ENCODE results near the gene OR10A7.
"Not testable (repeated sequence)": the region's sequence is repeated elsewhere in the genome, so short reads cannot be mapped to it uniquely, and the experiment has no call there.

OR10A7 gene, protein sequence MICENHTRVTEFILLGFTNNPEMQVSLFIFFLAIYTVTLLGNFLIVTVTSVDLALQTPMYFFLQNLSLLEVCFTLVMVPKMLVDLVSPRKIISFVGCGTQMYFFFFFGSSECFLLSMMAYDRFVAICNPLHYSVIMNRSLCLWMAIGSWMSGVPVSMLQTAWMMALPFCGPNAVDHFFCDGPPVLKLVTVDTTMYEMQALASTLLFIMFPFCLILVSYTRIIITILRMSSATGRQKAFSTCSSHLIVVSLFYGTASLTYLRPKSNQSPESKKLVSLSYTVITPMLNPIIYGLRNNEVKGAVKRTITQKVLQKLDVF

GRCh38 chr12:55220725-55221124 lies at the start of gene OR10A7:
Gene OR10A7 (plus strand): TSS chr12:55221025. CDS start chr12:55221025, 0 bp downstream.
- ATAC-seq (ENCODE audit: low read depth) = no peak
- H3K27ac Mint-ChIP-seq = no peak within 1 kb of the TSS
- no peak within 1 kb of the TSS for H3K4me3 Mint-ChIP-seq
- H3K36me3 Mint-ChIP-seq = no peaks in the 10 kb centered on the region
- H3K27me3 Mint-ChIP-seq = peaks cover 6% of the 10 kb centered on the region
- H3K4me1 Mint-ChIP-seq = no peaks in the 10 kb centered on the region
- DNase-seq (ENCODE audit: low spot score in 2 of 2) = no peak
- peaks cover 2% of the 10 kb centered on the region for H3K9me3 Mint-ChIP-seq

DNA sequence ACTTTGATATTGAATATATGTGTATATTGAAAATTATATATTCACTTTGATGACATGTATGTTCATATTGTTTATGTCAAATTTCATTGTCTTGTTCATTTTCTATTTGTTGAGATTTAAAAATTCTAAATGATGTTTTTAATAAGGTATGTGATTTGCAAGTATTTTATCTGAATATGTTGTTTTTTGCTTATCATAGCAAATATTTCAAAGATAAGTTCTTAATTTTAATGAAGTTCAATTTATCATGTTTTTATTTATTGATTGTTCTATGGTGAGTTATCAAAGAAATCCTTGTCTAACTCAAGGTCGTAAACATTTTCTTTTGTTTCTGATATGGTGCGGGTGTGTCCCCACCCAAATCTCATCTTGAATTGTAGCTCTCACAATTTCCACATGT lies 49.4 kb upstream of the OR10A7 start:
- no peaks in the 10 kb centered on the region for H3K4me1 Mint-ChIP-seq
- no peak overlapping the region for H3K27ac Mint-ChIP-seq
- ATAC-seq (ENCODE audit: low read depth) (no peak), DNase-seq (ENCODE audit: low spot score in 2 of 2) (no peak)
- H3K4me3 Mint-ChIP-seq = no peak overlapping the region
- H3K27me3 Mint-ChIP-seq = peaks cover 9% of the 10 kb centered on the region
- peaks cover 2% of the 10 kb centered on the region for H3K36me3 Mint-ChIP-seq
- H3K9me3 Mint-ChIP-seq = peaks cover 4% of the 10 kb centered on the region

DNA sequence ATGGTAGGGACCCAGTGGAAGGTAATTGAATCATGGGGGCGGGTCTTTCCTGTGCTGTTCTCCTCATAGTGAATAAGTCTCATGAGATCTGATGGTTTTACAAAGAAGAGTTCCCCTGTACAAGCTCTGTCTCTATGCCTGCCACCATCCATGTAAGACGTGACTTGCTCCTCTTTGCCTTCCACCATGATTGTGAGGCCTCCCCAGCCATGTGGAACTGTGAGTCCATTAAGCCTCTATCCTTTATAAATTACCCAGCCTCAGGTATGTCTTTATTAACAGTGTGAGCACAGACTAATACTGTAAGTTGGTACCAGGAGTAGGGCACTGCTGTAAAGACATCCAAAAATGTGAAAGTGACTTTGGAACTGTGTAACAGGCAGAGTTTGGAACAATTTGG lies 49.0 kb upstream of the OR10A7 start:
- not testable (repeated sequence) for H3K27me3 Mint-ChIP-seq; H3K27ac Mint-ChIP-seq; H3K9me3 Mint-ChIP-seq; H3K36me3 Mint-ChIP-seq; H3K4me1 Mint-ChIP-seq; H3K4me3 Mint-ChIP-seq; DNase-seq (ENCODE audit: low spot score in 2 of 2); ATAC-seq (ENCODE audit: low read depth)

GRCh38 chr12:55172686-55173085 lies 48.1 kb upstream of the OR10A7 start:
- H3K4me3 Mint-ChIP-seq = no peak overlapping the region
- no peak for ATAC-seq (ENCODE audit: low read depth)

GRCh38 chr12:55173456-55173855 lies 47.4 kb upstream of the OR10A7 start:
- Mint-ChIP-seq H3K9me3 (peaks cover 10% of the 10 kb centered on the region), H3K27me3 (peaks cover 10% of the 10 kb centered on the region), H3K27ac (no peak overlapping the region), H3K36me3 (peaks cover 2% of the 10 kb centered on the region), H3K4me3 (no peak overlapping the region), H3K4me1 (no peaks in the 10 kb centered on the region)
- DNase-seq (ENCODE audit: low spot score in 2 of 2) = no peak
- no peak for ATAC-seq (ENCODE audit: low read depth)

More at GRCh38 chr12:55172686-55173085, 48.1 kb upstream of the OR10A7 start:
- Mint-ChIP-seq H3K9me3 (peaks cover 4% of the 10 kb centered on the region), H3K4me1 (no peaks in the 10 kb centered on the region), H3K27me3 (peaks cover 8% of the 10 kb centered on the region), H3K36me3 (peaks cover 2% of the 10 kb centered on the region), H3K27ac (no peak overlapping the region)
- DNase-seq (ENCODE audit: low spot score in 2 of 2) = no peak

DNA sequence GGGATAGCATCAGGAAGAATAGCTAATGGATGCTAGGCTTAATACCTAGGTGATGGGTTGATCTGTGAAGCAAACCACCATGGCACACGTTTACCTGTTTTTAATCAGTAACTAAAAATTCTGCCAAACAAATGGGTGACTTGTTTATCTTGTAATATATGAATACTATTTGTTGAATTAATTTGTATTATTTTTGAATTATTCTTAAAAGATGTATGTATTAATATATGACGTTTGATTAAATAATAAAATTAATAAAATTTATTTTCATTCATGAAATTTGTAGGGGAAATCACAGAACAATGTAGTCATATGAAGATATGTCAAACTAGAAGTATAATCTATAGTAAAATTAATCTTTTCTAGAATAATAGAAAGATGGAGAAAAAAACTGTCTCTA lies 32.3 kb upstream of the OR10A7 start:
- ATAC-seq (ENCODE audit: low read depth) (no peak), DNase-seq (ENCODE audit: low spot score in 2 of 2) (no peak)
- Mint-ChIP-seq H3K9me3 (no peaks in the 10 kb centered on the region), H3K36me3 (no peaks in the 10 kb centered on the region), H3K27me3 (peaks cover 4% of the 10 kb centered on the region), H3K4me3 (no peak overlapping the region), H3K4me1 (no peaks in the 10 kb centered on the region), H3K27ac (no peak overlapping the region)

DNA sequence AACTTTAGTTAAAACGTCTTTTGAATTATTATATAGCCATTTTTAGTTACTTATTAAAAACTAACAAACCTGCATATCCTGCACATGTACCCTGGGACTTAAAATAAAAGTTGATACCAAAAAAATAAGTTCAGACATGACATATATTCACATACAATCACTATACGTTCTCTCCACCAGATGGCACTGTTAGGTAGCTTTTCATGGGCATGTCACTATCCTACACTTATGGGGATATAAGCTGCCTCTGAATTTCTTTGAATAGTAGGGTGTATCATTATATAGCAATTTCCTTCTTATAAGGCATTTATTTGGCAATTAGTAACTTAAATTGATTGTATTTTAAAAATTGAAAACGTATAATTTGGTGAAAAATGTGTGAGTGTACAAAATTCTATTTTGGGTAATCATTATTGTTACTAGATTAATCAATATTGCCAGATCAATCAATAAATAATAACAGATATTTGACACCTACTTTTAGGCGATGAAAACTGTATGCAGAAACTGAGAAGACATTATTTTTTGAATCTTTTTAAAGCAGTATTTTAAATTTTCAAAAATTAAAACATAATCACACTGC lies 31.8 kb upstream of the OR10A7 start:
- no peak overlapping the region for H3K27ac Mint-ChIP-seq
- H3K4me3 Mint-ChIP-seq = no peak overlapping the region
- peak; percentile 39 to 66 for DNase-seq (ENCODE audit: low spot score in 2 of 2)
- no peaks in the 10 kb centered on the region for H3K9me3 Mint-ChIP-seq
- H3K27me3 Mint-ChIP-seq = peaks cover 6% of the 10 kb centered on the region
- H3K36me3 Mint-ChIP-seq = no peaks in the 10 kb centered on the region
- no peaks in the 10 kb centered on the region for H3K4me1 Mint-ChIP-seq
- peak; percentile 75 for ATAC-seq (ENCODE audit: low read depth)

GRCh38 chr12:55194382-55194781 lies 26.4 kb upstream of the OR10A7 start:
- Mint-ChIP-seq H3K4me1 (no peaks in the 10 kb centered on the region), H3K27ac (no peak overlapping the region), H3K4me3 (no peak overlapping the region), H3K27me3 (peaks cover 17% of the 10 kb centered on the region), H3K36me3 (peaks cover 2% of the 10 kb centered on the region), H3K9me3 (no peaks in the 10 kb centered on the region)
- ATAC-seq (ENCODE audit: low read depth) (no peak), DNase-seq (ENCODE audit: low spot score in 2 of 2) (no peak)

- H3K36me3 Mint-ChIP-seq = no peaks in the 10 kb centered on the region
- no peak for ATAC-seq (ENCODE audit: low read depth)
- H3K4me3 Mint-ChIP-seq = no peak overlapping the region
- H3K9me3 Mint-ChIP-seq = peaks cover 2% of the 10 kb centered on the region
- no peak for DNase-seq (ENCODE audit: low spot score in 2 of 2)
- H3K27ac Mint-ChIP-seq = no peak overlapping the region
- peaks cover 8% of the 10 kb centered on the region for H3K27me3 Mint-ChIP-seq
- H3K4me1 Mint-ChIP-seq = no peaks in the 10 kb centered on the region
Measured at GRCh38 chr12:55226523-55226922, 5.7 kb downstream of the OR10A7 start.

DNA sequence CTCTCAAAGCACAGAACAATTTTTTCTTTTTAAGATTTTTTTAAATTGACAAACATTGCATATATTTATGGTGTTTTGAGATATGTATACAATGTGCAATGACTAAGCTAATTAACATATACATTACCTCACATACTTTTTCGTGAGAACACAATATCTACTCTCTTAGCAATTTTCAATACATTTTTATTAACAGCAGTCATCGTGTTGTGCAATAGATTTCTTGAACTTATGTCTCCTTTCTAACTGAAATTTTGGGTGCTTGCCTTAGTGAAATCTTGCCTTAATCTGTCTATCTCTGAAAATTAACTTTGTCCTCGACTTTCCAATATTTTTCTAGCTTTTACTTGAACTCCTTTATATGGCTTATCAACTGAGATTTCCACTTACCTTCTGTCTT lies 6.8 kb downstream of the OR10A7 start:
- Mint-ChIP-seq H3K4me1 (no peaks in the 10 kb centered on the region), H3K36me3 (no peaks in the 10 kb centered on the region), H3K27ac (no peak overlapping the region), H3K27me3 (peaks cover 6% of the 10 kb centered on the region), H3K4me3 (no peak overlapping the region), H3K9me3 (peaks cover 2% of the 10 kb centered on the region)
- no peak for DNase-seq (ENCODE audit: low spot score in 2 of 2)
- ATAC-seq (ENCODE audit: low read depth) = no peak

- no peaks in the 10 kb centered on the region for H3K9me3 Mint-ChIP-seq
- no peak within 1 kb of the TSS for H3K27ac Mint-ChIP-seq
- peaks cover 3% of the 10 kb centered on the region for H3K27me3 Mint-ChIP-seq
- no peaks in the 10 kb centered on the region for H3K4me1 Mint-ChIP-seq
- no peaks in the 10 kb centered on the region for H3K36me3 Mint-ChIP-seq
- no peak for DNase-seq (ENCODE audit: low spot score in 2 of 2)
- no peak within 1 kb of the TSS for H3K4me3 Mint-ChIP-seq
- ATAC-seq (ENCODE audit: low read depth) = no peak
Measured at GRCh38 chr12:55244309-55244708, 23.5 kb downstream of the OR10A7 start, which contains the start of gene OR6C74. Gene OR6C74 (plus strand): TSS chr12:55244609. CDS start chr12:55247288, 2,679 bp downstream.

DNA sequence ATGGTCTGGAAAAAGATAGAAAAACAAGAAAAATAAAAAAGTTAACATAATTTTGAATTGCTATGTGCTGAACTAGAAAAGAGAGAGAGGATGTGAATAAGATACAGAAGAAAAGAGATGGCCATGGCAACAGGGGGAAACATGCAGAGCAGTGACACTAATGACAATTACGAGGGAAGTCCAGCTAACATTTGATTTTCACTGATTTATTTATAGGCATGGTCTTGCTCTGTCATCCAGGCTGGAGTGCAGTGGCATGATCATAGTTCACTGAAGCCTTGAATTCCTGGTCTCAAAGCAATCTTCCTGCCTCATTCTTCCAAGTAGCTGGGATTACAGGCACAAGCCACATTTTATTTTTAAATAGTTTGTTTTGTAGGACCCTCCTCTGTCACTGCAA lies 25.3 kb downstream of the OR10A7 start:
- H3K27ac Mint-ChIP-seq = no peak overlapping the region
- no peaks in the 10 kb centered on the region for H3K9me3 Mint-ChIP-seq
- H3K36me3 Mint-ChIP-seq = no peaks in the 10 kb centered on the region
- peaks cover 6% of the 10 kb centered on the region for H3K27me3 Mint-ChIP-seq
- ATAC-seq (ENCODE audit: low read depth) = no peak
- no peak overlapping the region for H3K4me3 Mint-ChIP-seq
- H3K4me1 Mint-ChIP-seq = no peaks in the 10 kb centered on the region
- no peak for DNase-seq (ENCODE audit: low spot score in 2 of 2)

DNA sequence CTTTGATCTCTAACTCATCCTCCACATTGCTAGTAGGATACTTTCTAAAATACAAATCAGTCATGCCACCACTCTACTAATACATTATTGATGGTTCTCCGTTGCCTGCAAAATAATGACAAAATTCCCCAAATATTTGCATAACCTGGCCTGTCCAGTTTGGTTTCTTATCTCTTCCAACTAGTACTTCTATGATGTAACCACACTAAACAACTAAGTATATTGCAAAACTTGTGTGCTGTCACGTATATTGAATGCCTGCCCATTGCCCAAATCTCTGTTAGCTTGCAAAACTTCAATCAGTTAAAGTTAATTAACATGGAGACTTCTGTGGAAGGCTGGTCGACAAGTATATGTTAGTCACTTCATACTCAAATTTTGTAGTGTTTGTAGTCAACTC lies 30.1 kb downstream of the OR10A7 start:
- no peak for ATAC-seq (ENCODE audit: low read depth)
- H3K9me3 Mint-ChIP-seq = no peaks in the 10 kb centered on the region
- no peaks in the 10 kb centered on the region for H3K36me3 Mint-ChIP-seq
- H3K4me3 Mint-ChIP-seq = no peak overlapping the region
- peaks cover 6% of the 10 kb centered on the region for H3K27me3 Mint-ChIP-seq
- no peaks in the 10 kb centered on the region for H3K4me1 Mint-ChIP-seq
- no peak overlapping the region for H3K27ac Mint-ChIP-seq
- no peak for DNase-seq (ENCODE audit: low spot score in 2 of 2)

DNA sequence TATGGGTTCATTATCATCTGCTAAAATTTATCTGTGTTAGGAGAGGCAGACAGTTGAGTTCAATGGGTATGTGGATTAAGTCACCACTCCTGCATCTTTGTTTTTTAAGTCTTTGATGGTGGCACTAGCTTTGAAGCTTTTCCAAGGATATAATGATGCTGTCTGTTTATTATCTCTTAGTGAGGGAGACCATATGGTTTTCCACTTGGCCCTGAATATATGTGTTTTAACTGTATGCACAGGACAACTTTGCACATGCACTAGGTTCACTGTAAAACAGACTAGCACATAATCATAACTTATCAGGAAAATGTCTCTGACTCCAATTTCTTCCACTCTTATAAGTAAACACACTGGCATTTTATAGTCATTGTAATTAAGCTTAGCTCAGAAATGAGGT lies 32.5 kb downstream of the OR10A7 start:
- ATAC-seq (ENCODE audit: low read depth) = no peak
- Mint-ChIP-seq H3K4me3 (no peak overlapping the region), H3K27ac (no peak overlapping the region)

DNA sequence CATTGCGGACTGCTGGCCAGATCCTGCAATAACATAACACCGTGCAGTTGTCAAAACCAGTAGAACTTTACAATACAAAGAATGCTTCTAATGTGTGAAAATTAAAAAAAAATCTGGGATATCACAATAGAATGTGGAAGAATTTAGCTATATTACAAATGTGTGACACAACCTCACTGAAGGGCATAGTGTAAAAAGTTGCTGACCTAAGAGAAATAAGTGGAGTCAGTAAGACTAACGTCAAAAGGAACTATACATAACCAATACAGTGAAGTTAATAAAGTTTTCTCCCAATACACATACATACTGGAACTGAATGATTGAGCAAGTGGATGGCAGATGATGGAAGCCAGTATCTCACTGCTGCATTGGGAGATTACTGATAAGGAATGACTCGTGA lies 36.0 kb downstream of the OR10A7 start:
- H3K27me3 Mint-ChIP-seq = no peaks in the 10 kb centered on the region
- DNase-seq (ENCODE audit: low spot score in 2 of 2) (no peak), ATAC-seq (ENCODE audit: low read depth) (no peak)
- no peaks in the 10 kb centered on the region for H3K9me3 Mint-ChIP-seq
- H3K4me1 Mint-ChIP-seq = no peaks in the 10 kb centered on the region
- no peaks in the 10 kb centered on the region for H3K36me3 Mint-ChIP-seq
- H3K27ac Mint-ChIP-seq = no peak overlapping the region
- H3K4me3 Mint-ChIP-seq = no peak overlapping the region

More for the DNA sequence above, 32.5 kb downstream of the OR10A7 start:
- Mint-ChIP-seq H3K4me1 (no peaks in the 10 kb centered on the region), H3K27me3 (peaks cover 2% of the 10 kb centered on the region), H3K36me3 (no peaks in the 10 kb centered on the region), H3K9me3 (no peaks in the 10 kb centered on the region)
- DNase-seq (ENCODE audit: low spot score in 2 of 2) = no peak
